Measurements from ENCODE around the gene PPP6R1.
A peak's percentile ranks its signal among the peaks of the same experiment; 100 is the strongest.

PPP6R1 gene

GRCh38 chr19:55284405-55285058 lies 25.7 kb upstream of the PPP6R1 start:
- H3K4me2 ChIP-seq (ENCODE audit: insufficient read depth, low read length, poor library complexity, severe bottlenecking), result peak overlapping the region; percentile 77
- H3K18ac ChIP-seq (ENCODE audit: low read length), result peak overlapping the region; percentile 85
- peak overlapping the region; percentile 19 for H3K27ac ChIP-seq (replicated peaks; ENCODE audit: low read length)
- peak overlapping the region; percentile 53 for H2AK5ac ChIP-seq (ENCODE audit: low read depth, low read length)
- H3K36me3 ChIP-seq (replicated peaks in 1 of 2; ENCODE audit: control insufficient read depth in 2 of 2, insufficient read depth in 2 of 2, low read length in 2 of 2), result peaks cover 17 to 21% of the 10 kb centered on the region in 2 donors
- H3K9ac ChIP-seq (ENCODE audit: low read depth, low read length, poor library complexity), result no peak overlapping the region
- H2BK5ac ChIP-seq (ENCODE audit: low read length), result no peak overlapping the region
- H3K23ac ChIP-seq (ENCODE audit: low read depth, low read length, poor library complexity), result no peak overlapping the region
- H4K8ac ChIP-seq (ENCODE audit: low read depth, low read length), result no peak overlapping the region
- peak overlapping the region; percentile 60 to 80 for H3K4me3 ChIP-seq (ENCODE audit: low read length in 2 of 2)
- no peak overlapping the region for H3K4ac ChIP-seq (ENCODE audit: low read length)
- peak overlapping the region; percentile 4 for H2BK120ac ChIP-seq (ENCODE audit: low read depth, low read length)
- H3K27me3 ChIP-seq (ENCODE audit: control insufficient read depth in 3 of 3, insufficient read depth in 3 of 3, low read depth in 1 of 3, low read length in 3 of 3), result no peaks in the 10 kb centered on the region
- peaks cover 17% of the 10 kb centered on the region for H3K79me1 ChIP-seq (ENCODE audit: low read depth, low read length)
- H2BK12ac ChIP-seq (ENCODE audit: low read length), result no peak overlapping the region
- no peak overlapping the region for H3K14ac ChIP-seq (ENCODE audit: low read length)
- peaks cover 9 to 24% of the 10 kb centered on the region in 2 donors for H3K4me1 ChIP-seq (ENCODE audit: control insufficient read depth in 2 of 2, insufficient read depth in 1 of 2, low read depth in 1 of 2, low read length in 2 of 2)
- peak overlapping the region; percentile 94 for H2BK15ac ChIP-seq (ENCODE audit: low read length)
- no peak overlapping the region for H4K91ac ChIP-seq (ENCODE audit: low read depth, low read length, poor library complexity)
- H3K9me3 ChIP-seq (replicated peaks in 1 of 2; ENCODE audit: control insufficient read depth in 2 of 2, insufficient read depth in 1 of 2, low read depth in 1 of 2, low read length in 2 of 2), result peaks cover 0 to 1% of the 10 kb centered on the region in 2 donors
- no peak overlapping the region for H2AFZ ChIP-seq (ENCODE audit: low read length)
- no CpG with 5 or more reads among the region's 16 CpGs for WGBS, 2 donors (ENCODE audit: extremely low coverage in 2 of 2, insufficient read length in 2 of 2, insufficient replicate concordance in 1 of 2)
- DNase-seq (ENCODE audit: low spot score), result no peak

GRCh38 chr19:55283548-55284377 lies 24.9 kb upstream of the PPP6R1 start, which contains the start of gene BRSK1:
Gene BRSK1, plus strand, starts transcription at chr19:55283997. Its CDS starts 446 bp downstream, at chr19:55284443.
- Histone ChIP-seq H3K27me3 (ENCODE audit: control insufficient read depth in 3 of 3, insufficient read depth in 3 of 3, low read depth in 1 of 3, low read length in 3 of 3) (no peaks in the 10 kb centered on the region), H3K4me3 (ENCODE audit: low read length in 2 of 2) (peak within 1 kb of the TSS; percentile 60 to 80), H3K4me2 (ENCODE audit: insufficient read depth, low read length, poor library complexity, severe bottlenecking) (peak within 1 kb of the TSS; percentile 77), H3K79me1 (ENCODE audit: low read depth, low read length) (peaks cover 17% of the 10 kb centered on the region), H2AK5ac (ENCODE audit: low read depth, low read length) (peak within 1 kb of the TSS; percentile 71), H2BK120ac (ENCODE audit: low read depth, low read length) (peak within 1 kb of the TSS; percentile 4), H3K18ac (ENCODE audit: low read length) (peak within 1 kb of the TSS; percentile 85), H2BK12ac (ENCODE audit: low read length) (no peak within 1 kb of the TSS), H3K14ac (ENCODE audit: low read length) (no peak within 1 kb of the TSS), H4K8ac (ENCODE audit: low read depth, low read length) (no peak within 1 kb of the TSS), H3K27ac (replicated peaks; ENCODE audit: low read length) (peak within 1 kb of the TSS; percentile 19), H2BK15ac (ENCODE audit: low read length) (peak within 1 kb of the TSS; percentile 85), H3K4me1 (ENCODE audit: control insufficient read depth in 2 of 2, insufficient read depth in 1 of 2, low read depth in 1 of 2, low read length in 2 of 2) (peaks cover 13 to 28% of the 10 kb centered on the region in 2 donors), H4K91ac (ENCODE audit: low read depth, low read length, poor library complexity) (no peak within 1 kb of the TSS), H3K9ac (ENCODE audit: low read depth, low read length, poor library complexity) (no peak within 1 kb of the TSS), H3K9me3 (replicated peaks in 1 of 2; ENCODE audit: control insufficient read depth in 2 of 2, insufficient read depth in 1 of 2, low read depth in 1 of 2, low read length in 2 of 2) (peaks cover 0 to 1% of the 10 kb centered on the region in 2 donors), H2AFZ (ENCODE audit: low read length) (peak within 1 kb of the TSS; percentile 82), H3K36me3 (replicated peaks in 1 of 2; ENCODE audit: control insufficient read depth in 2 of 2, insufficient read depth in 2 of 2, low read length in 2 of 2) (peaks cover 10 to 13% of the 10 kb centered on the region in 2 donors), H3K23ac (ENCODE audit: low read depth, low read length, poor library complexity) (no peak within 1 kb of the TSS), H2BK5ac (ENCODE audit: low read length) (no peak within 1 kb of the TSS), H3K4ac (ENCODE audit: low read length) (no peak within 1 kb of the TSS)
- peak; percentile 76 for DNase-seq (ENCODE audit: low spot score)
- WGBS, 2 donors (ENCODE audit: extremely low coverage in 2 of 2, insufficient read length in 2 of 2, insufficient replicate concordance in 1 of 2), result no CpG with 5 or more reads among the region's 44 CpGs

- Histone ChIP-seq H3K9ac (ENCODE audit: low read depth, low read length, poor library complexity) (peak within 1 kb of the TSS; percentile 64), H2AK5ac (ENCODE audit: low read depth, low read length) (peak within 1 kb of the TSS; percentile 95), H2BK120ac (ENCODE audit: low read depth, low read length) (peak within 1 kb of the TSS; percentile 87), H3K4me2 (ENCODE audit: insufficient read depth, low read length, poor library complexity, severe bottlenecking) (peak within 1 kb of the TSS; percentile 72), H2BK5ac (ENCODE audit: low read length) (peak within 1 kb of the TSS; percentile 71), H4K91ac (ENCODE audit: low read depth, low read length, poor library complexity) (peak within 1 kb of the TSS; percentile 69), H4K8ac (ENCODE audit: low read depth, low read length) (peak within 1 kb of the TSS; percentile 43), H2BK12ac (ENCODE audit: low read length) (peak within 1 kb of the TSS; percentile 79), H3K9me3 (replicated peaks in 1 of 2; ENCODE audit: control insufficient read depth in 2 of 2, insufficient read depth in 1 of 2, low read depth in 1 of 2, low read length in 2 of 2) (no peaks in the 10 kb centered on the region), H3K23ac (ENCODE audit: low read depth, low read length, poor library complexity) (peak within 1 kb of the TSS; percentile 53), H3K4ac (ENCODE audit: low read length) (no peak within 1 kb of the TSS), H3K4me1 (ENCODE audit: control insufficient read depth in 2 of 2, insufficient read depth in 1 of 2, low read depth in 1 of 2, low read length in 2 of 2) (peaks cover 10 to 21% of the 10 kb centered on the region in 2 donors), H3K4me3 (ENCODE audit: low read length in 2 of 2) (peak within 1 kb of the TSS; percentile 73 to 91), H3K14ac (ENCODE audit: low read length) (peak within 1 kb of the TSS; percentile 42), H3K18ac (ENCODE audit: low read length) (peak within 1 kb of the TSS; percentile 97), H3K79me1 (ENCODE audit: low read depth, low read length) (peaks cover 7% of the 10 kb centered on the region), H2BK15ac (ENCODE audit: low read length) (peak within 1 kb of the TSS; percentile 99), H3K27ac (replicated peaks; ENCODE audit: low read length) (peak within 1 kb of the TSS; percentile 97), H2AFZ (ENCODE audit: low read length) (peak within 1 kb of the TSS; percentile 84), H3K27me3 (ENCODE audit: control insufficient read depth in 3 of 3, insufficient read depth in 3 of 3, low read depth in 1 of 3, low read length in 3 of 3) (no peaks in the 10 kb centered on the region), H3K36me3 (replicated peaks in 1 of 2; ENCODE audit: control insufficient read depth in 2 of 2, insufficient read depth in 2 of 2, low read length in 2 of 2) (peaks cover 10 to 17% of the 10 kb centered on the region in 2 donors)
- WGBS, 2 donors (ENCODE audit: extremely low coverage in 2 of 2, insufficient read length in 2 of 2, insufficient replicate concordance in 1 of 2), result no CpG with 5 or more reads among the region's 52 CpGs
- peak; percentile 98 for DNase-seq (ENCODE audit: low spot score)
Measured at GRCh38 chr19:55279770-55280643, 21.2 kb upstream of the PPP6R1 start, which contains the start of gene HSPBP1. Gene HSPBP1, minus strand, starts transcription at chr19:55280110. Its CDS starts 502 bp downstream, at chr19:55279608.
